Testis (tissue), 3 donors: ENCODE results near the gene CPNE4. TPM values are rescaled to one million over a fixed set of nuclear protein-coding genes. Genes with fewer than 3 reads are reported as not detected.

Experiments used
- DNase-seq: peaks from one replicate; pipeline ENCODE4 v3.0.0-alpha.2; 2019
- H3K27ac ChIP-seq, 2 donors: fragments of 200-600 bp; sonication (generic); one replicate each; pipeline ENCODE4 v1.5.1; 2019
- H3K27me3 ChIP-seq: fragments of 200-600 bp; sonication (generic); one replicate; pipeline ENCODE4 v1.5.1; 2019
- H3K36me3 ChIP-seq: fragments of 200-600 bp; sonication (generic); one replicate; pipeline ENCODE4 v1.5.1; 2017; ENCODE audit warnings: low read depth; ENCODE audit errors: missing control alignments
- H3K4me1 ChIP-seq: fragments of 200-600 bp; sonication (generic); one replicate; pipeline ENCODE4 v1.5.1; 2019
- H3K4me3 ChIP-seq, 2 donors: fragments of 200-600 bp; sonication (generic); one replicate each; pipeline ENCODE4 v1.5.1; 2017 to 2019
- H3K9me3 ChIP-seq: fragments of 200-600 bp; sonication (generic); one replicate; pipeline ENCODE4 v1.5.1; 2017
- POLR2A ChIP-seq: fragments of 450-650 bp; IDR thresholded peaks from one replicate; pipeline ENCODE4 v1.6.1; 2017; ENCODE audit warnings: antibody characterized with exemption, mild to moderate bottlenecking, moderate library complexity
- WGBS, 2 donors: methylation state at CpG; one replicate each; pipeline ENCODE4 v1.1.5; 2018; 5-methylcytosine and 5-hydroxymethylcytosine counted together
- intact Hi-C: fragments of 100-400 bp; cut with DNase I; formaldehyde crosslinking; loops from one replicate; pipeline ENCODE4 v1.15.1; 2023; ENCODE audit warnings: low total_unique reads
- polyA plus RNA-seq: library from polyadenylated mRNA; stranded (reverse); fragments of 350-450 nt; fragmentation: Illumina TruSeq; extraction: RNeasy Lipid Tissue Mini Kit (QIAGEN cat#74804); gene quantifications from one replicate; pipeline ENCODE4 v1.2.3, GENCODE V29; 2014; ENCODE audit warnings: low read depth, low replicate concordance; ENCODE audit not compliant: insufficient read depth
- total RNA-seq, 2 donors: library from RNA; depleted of rRNA; stranded (reverse); fragments of >200 nt; gene quantifications; one replicate each; pipeline ENCODE4 v1.2.3, GENCODE V29; 2016
- TF ChIP-seq, protein P1 (sequence below), 3 experiments: fragments of 450-650 bp in 2 of 3; fragments of 200-600 bp in 1 of 3; sonication (generic) in 1 of 3; IDR thresholded peaks; one replicate each; pipeline ENCODE4 v1.5.1; 2016 to 2019; ENCODE audit warnings: antibody characterized with exemption in 3 of 3, mild to moderate bottlenecking in 2 of 3, moderate library complexity in 1 of 3

The CPNE4 gene
- total and polyA plus RNA-seq, 3 donors from 2014 or later = 2.4 to 8.4 (median 4.5) TPM

DNA sequence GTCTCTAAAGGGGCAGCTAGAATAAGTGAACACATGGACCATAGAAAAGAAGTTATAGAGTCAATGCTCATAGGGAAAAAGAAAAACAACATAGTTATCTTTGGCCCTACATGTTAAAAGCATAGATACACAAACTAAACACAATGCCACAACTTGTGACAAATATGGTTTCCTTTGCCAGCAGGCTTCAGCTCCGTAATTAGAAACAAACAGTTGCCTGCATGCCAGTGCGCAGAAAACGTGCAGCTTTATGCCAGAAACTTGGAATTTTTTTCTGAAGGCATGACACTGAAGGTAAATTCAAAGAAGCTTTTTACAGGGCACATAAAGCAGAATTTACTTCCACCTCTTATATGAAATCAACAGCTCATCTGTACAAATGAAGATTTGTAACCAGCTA, 2.2 kb upstream of the CPNE4 start:
- no peaks in the 10 kb centered on the region for H3K36me3 ChIP-seq
- TF ChIP-seq, protein P1, sequence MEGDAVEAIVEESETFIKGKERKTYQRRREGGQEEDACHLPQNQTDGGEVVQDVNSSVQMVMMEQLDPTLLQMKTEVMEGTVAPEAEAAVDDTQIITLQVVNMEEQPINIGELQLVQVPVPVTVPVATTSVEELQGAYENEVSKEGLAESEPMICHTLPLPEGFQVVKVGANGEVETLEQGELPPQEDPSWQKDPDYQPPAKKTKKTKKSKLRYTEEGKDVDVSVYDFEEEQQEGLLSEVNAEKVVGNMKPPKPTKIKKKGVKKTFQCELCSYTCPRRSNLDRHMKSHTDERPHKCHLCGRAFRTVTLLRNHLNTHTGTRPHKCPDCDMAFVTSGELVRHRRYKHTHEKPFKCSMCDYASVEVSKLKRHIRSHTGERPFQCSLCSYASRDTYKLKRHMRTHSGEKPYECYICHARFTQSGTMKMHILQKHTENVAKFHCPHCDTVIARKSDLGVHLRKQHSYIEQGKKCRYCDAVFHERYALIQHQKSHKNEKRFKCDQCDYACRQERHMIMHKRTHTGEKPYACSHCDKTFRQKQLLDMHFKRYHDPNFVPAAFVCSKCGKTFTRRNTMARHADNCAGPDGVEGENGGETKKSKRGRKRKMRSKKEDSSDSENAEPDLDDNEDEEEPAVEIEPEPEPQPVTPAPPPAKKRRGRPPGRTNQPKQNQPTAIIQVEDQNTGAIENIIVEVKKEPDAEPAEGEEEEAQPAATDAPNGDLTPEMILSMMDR (IDR thresholded peaks at IDR 0.05) = no peak
- no peak for TF ChIP-seq POLR2A
- no peaks in the 10 kb centered on the region for H3K27me3 ChIP-seq
- intact Hi-C loops = no loop called here
- H3K4me1 ChIP-seq = peaks cover 5% of the 10 kb centered on the region
- no peak for DNase-seq
- no peaks in the 10 kb centered on the region for H3K9me3 ChIP-seq
- H3K27ac ChIP-seq = no peak overlapping the region
- no peak overlapping the region for H3K4me3 ChIP-seq
- 54 to 56% methylated on average over 3 of the region's 3 CpGs for WGBS, 2 donors

DNA sequence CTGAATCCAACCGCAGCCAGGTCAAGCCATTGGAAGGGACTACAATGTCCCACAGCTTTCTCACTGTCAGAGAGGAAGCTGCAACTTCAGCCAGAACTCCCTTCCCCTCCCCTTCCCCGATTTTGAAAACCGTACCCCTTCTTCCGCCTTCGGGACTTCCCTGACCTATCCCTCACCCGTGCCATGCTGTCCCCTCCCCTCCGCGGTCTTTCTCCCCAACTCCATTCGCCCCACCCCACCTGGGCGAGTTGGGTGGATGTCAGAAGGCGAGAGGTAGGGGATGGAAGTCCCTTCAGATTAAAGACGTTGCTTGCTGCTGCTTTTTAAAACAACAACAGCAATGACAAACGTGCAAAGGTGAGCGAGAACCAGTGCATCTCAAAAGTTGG, 723 bp downstream of the CPNE4 start:
- no peaks in the 10 kb centered on the region for H3K27me3 ChIP-seq
- WGBS, 2 donors = 0 to 2% methylated on average over 14 of the region's 14 CpGs

DNA sequence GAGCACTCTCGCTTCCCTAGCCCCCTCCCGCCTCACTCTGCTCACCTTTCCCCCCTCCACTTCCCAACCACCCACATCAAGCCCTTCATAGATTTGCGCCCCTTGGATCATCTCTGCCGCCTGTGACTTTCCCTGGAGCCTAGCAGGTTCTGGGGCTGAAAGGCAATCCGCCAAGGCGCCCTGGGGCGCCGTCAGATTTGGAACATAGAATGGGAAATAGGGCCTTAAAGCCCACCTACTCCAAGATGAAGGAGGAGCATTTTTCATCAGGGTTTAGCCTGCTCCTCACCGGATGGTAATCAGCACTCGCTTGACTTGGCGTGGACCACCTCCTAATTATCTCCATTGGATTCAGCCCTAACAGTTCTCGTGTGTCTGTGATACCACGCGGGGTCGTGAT, 1.3 kb downstream of the CPNE4 start:
- 5 to 6% methylated on average over 15 of the region's 15 CpGs for WGBS, 2 donors
- no peaks in the 10 kb centered on the region for H3K27me3 ChIP-seq
- intact Hi-C loops = no loop called here

More for the DNA sequence above, 723 bp downstream of the CPNE4 start:
- no peak overlapping the region for H3K27ac ChIP-seq
- TF ChIP-seq, protein P1 (IDR thresholded peaks at IDR 0.05) = no peak
- TF ChIP-seq POLR2A = no peak
- H3K9me3 ChIP-seq = no peaks in the 10 kb centered on the region
- peak overlapping the region in 1 of 2 donors; percentile 40 for H3K4me3 ChIP-seq
- peaks cover 5% of the 10 kb centered on the region for H3K4me1 ChIP-seq
- H3K36me3 ChIP-seq = no peaks in the 10 kb centered on the region
- no peak for DNase-seq
- intact Hi-C loops = no loop called here

DNA sequence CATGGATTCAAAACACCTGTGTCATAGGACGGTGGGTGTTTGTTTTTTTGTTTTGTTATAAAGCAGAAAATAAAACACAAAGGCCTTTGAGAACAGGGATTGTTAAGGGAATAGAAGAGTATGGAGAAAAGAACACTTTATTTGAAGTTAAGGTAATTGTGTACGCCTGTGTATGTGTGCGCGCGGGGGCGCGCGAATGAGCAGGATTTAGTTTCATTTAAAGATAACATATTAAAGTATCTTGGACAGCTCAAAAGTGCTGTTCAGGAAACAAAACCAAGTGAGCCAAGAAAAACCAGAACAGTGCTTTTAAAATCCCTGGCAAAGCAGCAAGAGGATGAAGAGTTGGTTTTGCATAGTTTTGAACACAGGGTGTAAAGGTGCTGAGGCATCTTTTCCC, 1.9 kb downstream of the CPNE4 start:
- H3K9me3 ChIP-seq = no peaks in the 10 kb centered on the region
- no peak overlapping the region for H3K4me3 ChIP-seq
- DNase-seq = no peak
- 59 to 63% methylated on average over 8 of the region's 8 CpGs for WGBS, 2 donors
- H3K36me3 ChIP-seq = no peaks in the 10 kb centered on the region
- H3K27me3 ChIP-seq = no peaks in the 10 kb centered on the region
- no peak overlapping the region for H3K27ac ChIP-seq
- intact Hi-C loops = no loop called here
- H3K4me1 ChIP-seq = peaks cover 5% of the 10 kb centered on the region
- TF ChIP-seq POLR2A = no peak
- TF ChIP-seq, protein P1 (IDR thresholded peaks at IDR 0.05) = no peak

More for the DNA sequence above, 1.3 kb downstream of the CPNE4 start:
- Histone ChIP-seq H3K4me3 (no peak overlapping the region), H3K9me3 (no peaks in the 10 kb centered on the region), H3K27ac (no peak overlapping the region), H3K4me1 (peaks cover 5% of the 10 kb centered on the region), H3K36me3 (no peaks in the 10 kb centered on the region)
- no peak for DNase-seq
- no peak for TF ChIP-seq POLR2A
- TF ChIP-seq, protein P1 (IDR thresholded peaks at IDR 0.05) = no peak

DNA sequence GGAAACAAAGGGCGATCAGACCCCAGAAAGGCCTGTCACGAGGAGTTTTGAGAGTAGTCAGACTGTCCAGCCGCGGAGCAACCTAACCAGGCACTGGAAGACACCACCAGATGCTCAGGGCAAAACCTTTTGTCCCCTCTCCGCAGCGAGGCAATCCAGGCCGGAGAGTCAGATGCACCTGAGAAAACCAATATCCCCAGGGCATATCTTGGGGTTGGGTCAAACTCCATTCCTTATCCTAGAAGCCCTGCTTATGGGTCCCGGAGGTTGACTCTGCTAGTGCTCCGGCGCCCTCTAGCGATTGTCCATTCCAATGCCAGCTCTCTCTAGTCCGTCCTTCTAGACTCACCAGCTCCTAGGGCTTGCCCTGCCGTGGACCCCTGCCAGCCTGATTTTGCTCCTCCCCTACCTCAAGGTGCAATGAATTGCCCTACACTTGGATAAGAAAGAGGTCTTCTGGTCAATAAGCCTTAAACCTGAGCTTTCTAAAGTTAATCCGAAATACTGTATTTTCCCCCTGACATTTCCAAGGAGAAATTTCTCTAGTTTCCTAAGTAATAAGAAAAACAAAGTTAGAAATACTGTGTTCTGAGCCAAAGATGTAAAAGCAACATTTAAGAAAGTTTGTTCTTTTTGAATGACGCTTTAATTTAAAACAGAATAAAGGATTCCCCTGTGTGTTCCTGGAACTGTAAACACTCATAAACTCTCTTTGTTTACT, 5.5 kb downstream of the CPNE4 start:
- H3K36me3 ChIP-seq = no peaks in the 10 kb centered on the region
- 21% methylated on average over 15 of the region's 15 CpGs for WGBS, 2 donors
- TF ChIP-seq, protein P1 (IDR thresholded peaks at IDR 0.05) = peak in 2 of 3 experiments; percentile 59 to 70
- TF ChIP-seq POLR2A = no peak
- H3K9me3 ChIP-seq = no peaks in the 10 kb centered on the region
- DNase-seq = peak; percentile 93
- H3K4me1 ChIP-seq = peaks cover 1% of the 10 kb centered on the region
- H3K4me3 ChIP-seq = no peak overlapping the region
- intact Hi-C loops = no loop called here
- H3K27me3 ChIP-seq = no peaks in the 10 kb centered on the region
- H3K27ac ChIP-seq = no peak overlapping the region
